H9 (cell line): Measurements from ENCODE around the gene MLLT11. TPM values are rescaled to one million over a fixed set of nuclear protein-coding genes. Genes with fewer than 3 reads are reported as not detected.

Source experiments
- DNase-seq: peaks from one replicate; pipeline ENCODE4 v3.0.0-alpha.2; 2017
- H2AFZ ChIP-seq: one replicate; pipeline ENCODE4 v1.6.1; 2013; ENCODE audit warnings: mild to moderate bottlenecking, low read length, control low read depth, moderate library complexity
- H2AK5ac ChIP-seq: 2 replicates; pipeline ENCODE4 v1.6.1; 2013; ENCODE audit warnings: low read length, control low read depth, mixed read lengths; ENCODE audit not compliant: insufficient read length
- H2BK120ac ChIP-seq: one replicate; pipeline ENCODE4 v1.6.1; 2013; ENCODE audit warnings: low read depth, mild to moderate bottlenecking, low read length, control low read depth, inconsistent platforms; ENCODE audit not compliant: poor library complexity, severe bottlenecking
- H2BK12ac ChIP-seq: 2 replicates; pipeline ENCODE4 v1.6.1; 2013; ENCODE audit warnings: low read length, control low read depth, mixed read lengths, low read depth; ENCODE audit not compliant: insufficient read length
- H2BK15ac ChIP-seq: 2 replicates; pipeline ENCODE4 v1.6.1; 2013; ENCODE audit warnings: low read depth, low read length, control low read depth
- H2BK20ac ChIP-seq: one replicate; pipeline ENCODE4 v1.6.1; 2013; ENCODE audit warnings: low read depth, mild to moderate bottlenecking, low read length, control low read depth, inconsistent platforms; ENCODE audit not compliant: poor library complexity, severe bottlenecking
- H2BK5ac ChIP-seq: 2 replicates; pipeline ENCODE4 v1.6.1; 2013; ENCODE audit warnings: low read length, control low read depth, mixed read lengths; ENCODE audit not compliant: insufficient read length
- H3K14ac ChIP-seq: 2 replicates; pipeline ENCODE4 v1.6.1; 2013; ENCODE audit warnings: low read length, control low read depth; ENCODE audit not compliant: insufficient read depth
- H3K18ac ChIP-seq: 2 replicates; pipeline ENCODE4 v1.6.1; 2013; ENCODE audit warnings: low read depth, mild to moderate bottlenecking, mixed read lengths, low read length, control low read depth; ENCODE audit not compliant: insufficient read length
- H3K23ac ChIP-seq: 2 replicates; pipeline ENCODE4 v1.6.1; 2013; ENCODE audit warnings: low read length, control low read depth, mixed read lengths, low read depth; ENCODE audit not compliant: insufficient read length
- H3K23me2 ChIP-seq: 2 replicates; pipeline ENCODE4 v1.6.1; 2013; ENCODE audit warnings: low read depth, mild to moderate bottlenecking, mixed read lengths, low read length, control low read depth; ENCODE audit not compliant: insufficient read length, poor library complexity, severe bottlenecking
- H3K27ac ChIP-seq: 2 replicates; pipeline ENCODE4 v1.5.1; 2013; ENCODE audit warnings: low read length, control low read depth, mixed read lengths, low read depth; ENCODE audit not compliant: insufficient read length
- H3K27me3 ChIP-seq: 2 replicates; pipeline ENCODE4 v1.6.1; 2013; ENCODE audit warnings: low read length, control low read depth, inconsistent platforms; ENCODE audit not compliant: insufficient read depth
- H3K4ac ChIP-seq: 2 replicates; pipeline ENCODE4 v1.6.1; 2013; ENCODE audit warnings: low read depth, mild to moderate bottlenecking, control low read depth, inconsistent platforms, low read length, moderate library complexity
- H3K4me1 ChIP-seq: 2 replicates; pipeline ENCODE4 v1.6.1; 2013; ENCODE audit warnings: low read length, control low read depth, inconsistent platforms; ENCODE audit not compliant: insufficient read depth
- H3K4me2 ChIP-seq: 2 replicates; pipeline ENCODE4 v1.6.1; 2013; ENCODE audit warnings: low read length, control low read depth, mixed read lengths; ENCODE audit not compliant: insufficient read length, insufficient read depth
- H3K56ac ChIP-seq: 2 replicates; pipeline ENCODE4 v1.6.1; 2013; ENCODE audit warnings: low read depth, mild to moderate bottlenecking, mixed read lengths, low read length, control low read depth; ENCODE audit not compliant: insufficient read length
- H3K79me1 ChIP-seq: 2 replicates; pipeline ENCODE4 v1.6.1; 2013; ENCODE audit warnings: low read depth, mild to moderate bottlenecking, moderate library complexity, low read length, control low read depth, inconsistent platforms; ENCODE audit not compliant: insufficient read depth, poor library complexity, severe bottlenecking
- H3K79me2 ChIP-seq: 2 replicates; pipeline ENCODE4 v1.6.1; 2013; ENCODE audit warnings: low read length, control low read depth, inconsistent platforms; ENCODE audit not compliant: insufficient read depth
- H3K9ac ChIP-seq: 2 replicates; pipeline ENCODE4 v1.6.1; 2013; ENCODE audit warnings: low read length, control low read depth, mixed read lengths; ENCODE audit not compliant: insufficient read length; ENCODE audit errors: extremely low read depth
- H3K9me3 ChIP-seq: one replicate; pipeline ENCODE4 v1.6.1; 2013; ENCODE audit warnings: low read depth, low read length, inconsistent platforms; ENCODE audit not compliant: control insufficient read depth
- H3T11ph ChIP-seq: one replicate; pipeline ENCODE4 v1.6.1; 2013; ENCODE audit warnings: mild to moderate bottlenecking, low read length, control low read depth, inconsistent platforms
- H4K20me1 ChIP-seq: one replicate; pipeline ENCODE4 v1.6.1; 2013; ENCODE audit not compliant: control insufficient read depth, insufficient read length, insufficient read depth
- H4K5ac ChIP-seq: 2 replicates; pipeline ENCODE4 v1.6.1; 2013; ENCODE audit warnings: low read depth, mild to moderate bottlenecking, mixed read lengths, low read length, control low read depth; ENCODE audit not compliant: insufficient read length
- H4K8ac ChIP-seq: replicated peaks from 2 replicates; pipeline ENCODE4 v1.6.1; 2013; ENCODE audit warnings: low read length, control low read depth, mixed read lengths, low read depth; ENCODE audit not compliant: insufficient read length
- H4K91ac ChIP-seq: 2 replicates; pipeline ENCODE4 v1.6.1; 2013; ENCODE audit warnings: low read depth, mild to moderate bottlenecking, moderate library complexity, mixed read lengths, low read length, control low read depth; ENCODE audit not compliant: insufficient read length
- H3K27ac Mint-ChIP-seq, 3 experiments: 2 replicates in 2 of 3; 3 replicates in 1 of 3; pipeline ENCODE4 v1.8.0; 2020 to 2021; ENCODE audit warnings: mixed read lengths in 3 of 3, mild to moderate bottlenecking in 1 of 3, moderate library complexity in 1 of 3
- H3K27me3 Mint-ChIP-seq: 2 replicates; pipeline ENCODE4 v1.8.0; 2021; ENCODE audit warnings: low read depth, mild to moderate bottlenecking, moderate library complexity, mixed read lengths
- H3K36me3 Mint-ChIP-seq, 3 experiments: 2 replicates in 2 of 3; 3 replicates in 1 of 3; pipeline ENCODE4 v1.8.0; 2020 to 2021; ENCODE audit warnings: low read depth in 3 of 3, mixed read lengths in 3 of 3; ENCODE audit not compliant: insufficient read depth in 1 of 3
- H3K4me1 Mint-ChIP-seq, 2 experiments: 2 replicates each; pipeline ENCODE4 v1.8.0; 2020; ENCODE audit warnings: mixed read lengths in 2 of 2
- H3K4me3 Mint-ChIP-seq, 2 experiments: 2 replicates in 1 of 2; 3 replicates in 1 of 2; pipeline ENCODE4 v1.8.0; 2020 to 2021; ENCODE audit warnings: mild to moderate bottlenecking in 2 of 2, mixed read lengths in 2 of 2, moderate library complexity in 1 of 2
- H3K9me3 Mint-ChIP-seq, 2 experiments: 2 replicates in 1 of 2; 3 replicates in 1 of 2; pipeline ENCODE4 v1.8.0; 2020; ENCODE audit warnings: mild to moderate bottlenecking in 2 of 2, mixed read lengths in 2 of 2, moderate library complexity in 1 of 2
- total RNA-seq: library from RNA; stranded (reverse); gene quantifications from 2 replicates; pipeline ENCODE4 v1.2.1, GENCODE V29; 2021
- TF ChIP-seq, protein P1 (sequence below): fragments of 200-600 bp; sonication (generic); conservative IDR thresholded peaks from 3 replicates; pipeline ENCODE4 v1.8.0; 2021; ENCODE audit warnings: antibody characterized with exemption, mild to moderate bottlenecking

MLLT11 gene
- total RNA-seq, 1 experiment from 2014 or later, result 13.2 TPM

- Histone ChIP-seq H2BK20ac (no peak overlapping the region), H4K8ac (no peak overlapping the region), H2AK5ac (no peak overlapping the region), H3K9ac (no peak overlapping the region), H3K79me1 (no peaks in the 10 kb centered on the region), H3K23me2 (peaks cover 2% of the 10 kb centered on the region), H2BK12ac (no peak overlapping the region), H3K18ac (no peak overlapping the region), H3K27ac (no peak overlapping the region), H3T11ph (no peak overlapping the region), H3K23ac (no peak overlapping the region), H2BK15ac (no peak overlapping the region), H3K56ac (no peak overlapping the region), H4K20me1 (no peaks in the 10 kb centered on the region), H4K5ac (no peak overlapping the region), H3K14ac (no peak overlapping the region), H2AFZ (no peak overlapping the region), H4K91ac (no peak overlapping the region), H3K4me2 (no peak overlapping the region), H3K4ac (no peak overlapping the region), H3K27me3 (no peaks in the 10 kb centered on the region), H2BK5ac (no peak overlapping the region), H3K4me1 (no peaks in the 10 kb centered on the region), H3K79me2 (peaks cover 15% of the 10 kb centered on the region; the same call in 1 of the 2 replicates), H2BK120ac (no peak overlapping the region), H3K9me3 (no peaks in the 10 kb centered on the region)
- Mint-ChIP-seq H3K4me3 (no peak overlapping the region), H3K27me3 (no peaks in the 10 kb centered on the region), H3K36me3 (peaks cover 15 to 26% (median 25%) of the 10 kb centered on the region in 3 experiments; a peak in 6 of 7 replicates), H3K27ac (peak overlapping the region in 2 of 3 experiments; percentile 1 to 61; a peak in 2 of 7 replicates), H3K9me3 (no peaks in the 10 kb centered on the region), H3K4me1 (peaks cover 32 to 35% of the 10 kb centered on the region in 2 experiments)
- TF ChIP-seq, protein P1, sequence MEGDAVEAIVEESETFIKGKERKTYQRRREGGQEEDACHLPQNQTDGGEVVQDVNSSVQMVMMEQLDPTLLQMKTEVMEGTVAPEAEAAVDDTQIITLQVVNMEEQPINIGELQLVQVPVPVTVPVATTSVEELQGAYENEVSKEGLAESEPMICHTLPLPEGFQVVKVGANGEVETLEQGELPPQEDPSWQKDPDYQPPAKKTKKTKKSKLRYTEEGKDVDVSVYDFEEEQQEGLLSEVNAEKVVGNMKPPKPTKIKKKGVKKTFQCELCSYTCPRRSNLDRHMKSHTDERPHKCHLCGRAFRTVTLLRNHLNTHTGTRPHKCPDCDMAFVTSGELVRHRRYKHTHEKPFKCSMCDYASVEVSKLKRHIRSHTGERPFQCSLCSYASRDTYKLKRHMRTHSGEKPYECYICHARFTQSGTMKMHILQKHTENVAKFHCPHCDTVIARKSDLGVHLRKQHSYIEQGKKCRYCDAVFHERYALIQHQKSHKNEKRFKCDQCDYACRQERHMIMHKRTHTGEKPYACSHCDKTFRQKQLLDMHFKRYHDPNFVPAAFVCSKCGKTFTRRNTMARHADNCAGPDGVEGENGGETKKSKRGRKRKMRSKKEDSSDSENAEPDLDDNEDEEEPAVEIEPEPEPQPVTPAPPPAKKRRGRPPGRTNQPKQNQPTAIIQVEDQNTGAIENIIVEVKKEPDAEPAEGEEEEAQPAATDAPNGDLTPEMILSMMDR, result no peak
- no peak for DNase-seq
Measured at GRCh38 chr1:151065089-151065645, 5.0 kb downstream of the MLLT11 start.
